Activated effector memory CD4-positive, alpha-beta T cell treated with Interleukin-2 at 50 U/mL for 16 hours (primary cell): ENCODE results near the gene KHDC4.
"Not testable (repeated sequence)": the region's sequence is repeated elsewhere in the genome, so short reads cannot be mapped to it uniquely, and the experiment has no call there.

Source experiments
- DNase-seq: peaks from one replicate; pipeline ENCODE4 v3.0.0-alpha.2; 2020

KHDC4 gene

GRCh38 chr1:155897746-155898145, 36.5 kb downstream of the KHDC4 start:
- no peak for DNase-seq

- not testable (repeated sequence) for DNase-seq
Observed at GRCh38 chr1:155896476-155896875, 37.7 kb downstream of the KHDC4 start.

- not testable (repeated sequence) for DNase-seq
Observed at GRCh38 chr1:155895617-155896016, 38.6 kb downstream of the KHDC4 start.

- DNase-seq = no peak
Observed at GRCh38 chr1:155893389-155894142, 40.6 kb downstream of the KHDC4 start.

GRCh38 chr1:155892796-155893195, 41.4 kb downstream of the KHDC4 start:
- DNase-seq = no peak

GRCh38 chr1:155890251-155890650, 44.0 kb downstream of the KHDC4 start:
- DNase-seq = no peak

GRCh38 chr1:155889566-155889965, 44.6 kb downstream of the KHDC4 start:
- no peak for DNase-seq

GRCh38 chr1:155888481-155888880, 45.7 kb downstream of the KHDC4 start:
- no peak for DNase-seq

GRCh38 chr1:155884982-155885381, 49.2 kb downstream of the KHDC4 start:
- no peak for DNase-seq

GRCh38 chr1:155884031-155884960, 49.9 kb downstream of the KHDC4 start:
- no peak for DNase-seq

- DNase-seq = no peak
Observed at GRCh38 chr1:155882766-155883165, 51.4 kb downstream of the KHDC4 start.

- no peak for DNase-seq
Observed at GRCh38 chr1:155882235-155882634, 52.0 kb downstream of the KHDC4 start.

GRCh38 chr1:155880950-155881349, 53.3 kb downstream of the KHDC4 start:
- DNase-seq = no peak

- DNase-seq = no peak
Observed at GRCh38 chr1:155880251-155880650, 54.0 kb downstream of the KHDC4 start.

- DNase-seq = no peak
Observed at GRCh38 chr1:155877945-155878344, 56.3 kb downstream of the KHDC4 start.

- no peak for DNase-seq
Observed at GRCh38 chr1:155873860-155874259, 60.4 kb downstream of the KHDC4 start.

GRCh38 chr1:155872527-155872926, 61.7 kb downstream of the KHDC4 start:
- DNase-seq = no peak

- no peak for DNase-seq
Observed at GRCh38 chr1:155871390-155871789, 62.8 kb downstream of the KHDC4 start.

- DNase-seq = no peak
Observed at GRCh38 chr1:155867766-155868165, 66.4 kb downstream of the KHDC4 start.

- no peak for DNase-seq
Observed at GRCh38 chr1:155864393-155864792, 69.8 kb downstream of the KHDC4 start.
